Astrocyte (in vitro differentiated cells and primary cell): Measurements from ENCODE around the gene PTPRM. TPM values are rescaled to one million over a fixed set of nuclear protein-coding genes. Genes with fewer than 3 reads are reported as not detected.

Source experiments
- DNase-seq: peaks from one replicate; pipeline ENCODE4 v3.0.0-alpha.2; 2010; ENCODE audit warnings: low read depth
- FAIRE-seq: peaks from 2 replicates; lab custom pipeline; 2011; peaks lifted over from hg19 to GRCh38; lab: Jason Lieb, UNC
- H2AFZ ChIP-seq: 2 replicates; pipeline ENCODE4 v1.6.0; 2012; ENCODE audit warnings: low read depth, low read length, inconsistent platforms
- H3K27ac ChIP-seq: 2 replicates; pipeline ENCODE4 v1.5.1; 2011; ENCODE audit warnings: low read depth, low read length, inconsistent platforms
- H3K27me3 ChIP-seq: 2 replicates; pipeline ENCODE4 v1.6.0; 2011; ENCODE audit warnings: low read length, inconsistent platforms; ENCODE audit not compliant: insufficient read depth
- H3K36me3 ChIP-seq: 2 replicates; pipeline ENCODE4 v1.5.1; 2011; ENCODE audit warnings: low read length, inconsistent platforms; ENCODE audit not compliant: insufficient read depth
- H3K4me1 ChIP-seq: 2 replicates; pipeline ENCODE4 v1.5.1; 2011; ENCODE audit warnings: low read length, inconsistent platforms; ENCODE audit not compliant: insufficient read depth
- H3K4me2 ChIP-seq: 2 replicates; pipeline ENCODE4 v1.6.0; 2012; ENCODE audit warnings: low read length, inconsistent platforms
- H3K4me3 ChIP-seq: 2 replicates; pipeline ENCODE4 v1.5.1; 2011; ENCODE audit warnings: low read depth, mild to moderate bottlenecking, low read length, inconsistent platforms; ENCODE audit not compliant: insufficient read depth
- H3K79me2 ChIP-seq: 2 replicates; pipeline ENCODE4 v1.6.0; 2012; ENCODE audit warnings: mild to moderate bottlenecking, low read length, inconsistent platforms; ENCODE audit not compliant: insufficient read depth
- H3K9ac ChIP-seq: 2 replicates; pipeline ENCODE4 v1.6.0; 2012; ENCODE audit warnings: mild to moderate bottlenecking, low read length, inconsistent platforms
- H3K9me3 ChIP-seq: 2 replicates; pipeline ENCODE4 v1.5.1; 2012; ENCODE audit warnings: low read depth, mild to moderate bottlenecking, low read length, inconsistent platforms; ENCODE audit not compliant: insufficient read depth
- H4K20me1 ChIP-seq: 2 replicates; pipeline ENCODE4 v1.6.0; 2012; ENCODE audit warnings: low read length, inconsistent platforms; ENCODE audit not compliant: insufficient read depth
- H3K27ac Mint-ChIP-seq: one replicate; pipeline ENCODE4 v1.8.0; 2021; ENCODE audit warnings: mild to moderate bottlenecking, mixed read lengths; ENCODE audit not compliant: unreplicated experiment
- H3K27me3 Mint-ChIP-seq: one replicate; pipeline ENCODE4 v1.8.0; 2021; ENCODE audit warnings: low read depth, mixed read lengths; ENCODE audit not compliant: unreplicated experiment
- H3K36me3 Mint-ChIP-seq: one replicate; pipeline ENCODE4 v1.8.0; 2021; ENCODE audit warnings: low read depth, mixed read lengths; ENCODE audit not compliant: unreplicated experiment
- H3K4me1 Mint-ChIP-seq: one replicate; pipeline ENCODE4 v1.8.0; 2021; ENCODE audit warnings: low read depth, mixed read lengths; ENCODE audit not compliant: unreplicated experiment
- H3K4me3 Mint-ChIP-seq: one replicate; pipeline ENCODE4 v1.8.0; 2021; ENCODE audit warnings: mild to moderate bottlenecking, moderate library complexity, mixed read lengths; ENCODE audit not compliant: unreplicated experiment
- H3K9me3 Mint-ChIP-seq: one replicate; pipeline ENCODE4 v1.8.0; 2021; ENCODE audit warnings: mild to moderate bottlenecking, mixed read lengths; ENCODE audit not compliant: unreplicated experiment
- EZH2 ChIP-seq: IDR thresholded peaks from 2 replicates; pipeline ENCODE4 v1.6.1; 2012; ENCODE audit warnings: mild to moderate bottlenecking, low read length, inconsistent platforms; ENCODE audit not compliant: insufficient read depth
- total RNA-seq: library from RNA; stranded (reverse); gene quantifications from 2 replicates; pipeline ENCODE4 v1.2.1, GENCODE V29; 2021
- TF ChIP-seq, protein P1 (sequence below): IDR thresholded peaks from 2 replicates; pipeline ENCODE4 v1.5.1; 2011; ENCODE audit warnings: low read depth, mild to moderate bottlenecking, inconsistent platforms, low read length, moderate library complexity; ENCODE audit not compliant: insufficient read depth

The PTPRM gene
- total RNA-seq, 1 donor from 2014 or later, result 59.6 TPM

DNA sequence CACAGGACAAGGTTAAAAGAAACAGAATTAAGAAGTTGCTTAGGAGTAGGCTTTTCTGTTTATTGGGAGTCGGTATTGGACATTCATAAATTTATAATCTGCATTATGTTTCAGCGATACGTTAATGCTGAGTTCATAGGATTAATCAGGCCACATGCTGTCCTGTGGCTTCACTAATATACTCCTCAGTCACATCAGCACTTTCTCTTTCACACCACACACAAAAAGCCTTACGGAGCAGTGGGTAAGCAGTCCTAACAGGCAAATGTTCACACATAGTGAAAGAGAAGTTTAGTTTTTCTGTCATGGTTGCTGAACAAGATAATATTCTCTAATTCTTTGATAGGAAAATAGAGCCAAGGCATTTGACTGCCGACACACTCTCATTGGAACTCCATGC is 630.4 kb downstream of the PTPRM start:
- H3K4me3 ChIP-seq, result no peak overlapping the region
- H3K27ac ChIP-seq, result no peak overlapping the region
- Mint-ChIP-seq H3K4me1 (no peaks in the 10 kb centered on the region), H3K9me3 (no peaks in the 10 kb centered on the region), H3K27ac (no peak overlapping the region), H3K36me3 (peaks cover 2% of the 10 kb centered on the region), H3K27me3 (no peaks in the 10 kb centered on the region), H3K4me3 (no peak overlapping the region)
- H4K20me1 ChIP-seq, result no peaks in the 10 kb centered on the region
- FAIRE-seq (no peak), DNase-seq (no peak)
- H3K79me2 ChIP-seq, result no peaks in the 10 kb centered on the region
- no peaks in the 10 kb centered on the region for H3K27me3 ChIP-seq
- H3K4me2 ChIP-seq, result no peak overlapping the region
- H3K9ac ChIP-seq, result no peak overlapping the region
- no peaks in the 10 kb centered on the region for H3K9me3 ChIP-seq
- TF ChIP-seq, protein P1, sequence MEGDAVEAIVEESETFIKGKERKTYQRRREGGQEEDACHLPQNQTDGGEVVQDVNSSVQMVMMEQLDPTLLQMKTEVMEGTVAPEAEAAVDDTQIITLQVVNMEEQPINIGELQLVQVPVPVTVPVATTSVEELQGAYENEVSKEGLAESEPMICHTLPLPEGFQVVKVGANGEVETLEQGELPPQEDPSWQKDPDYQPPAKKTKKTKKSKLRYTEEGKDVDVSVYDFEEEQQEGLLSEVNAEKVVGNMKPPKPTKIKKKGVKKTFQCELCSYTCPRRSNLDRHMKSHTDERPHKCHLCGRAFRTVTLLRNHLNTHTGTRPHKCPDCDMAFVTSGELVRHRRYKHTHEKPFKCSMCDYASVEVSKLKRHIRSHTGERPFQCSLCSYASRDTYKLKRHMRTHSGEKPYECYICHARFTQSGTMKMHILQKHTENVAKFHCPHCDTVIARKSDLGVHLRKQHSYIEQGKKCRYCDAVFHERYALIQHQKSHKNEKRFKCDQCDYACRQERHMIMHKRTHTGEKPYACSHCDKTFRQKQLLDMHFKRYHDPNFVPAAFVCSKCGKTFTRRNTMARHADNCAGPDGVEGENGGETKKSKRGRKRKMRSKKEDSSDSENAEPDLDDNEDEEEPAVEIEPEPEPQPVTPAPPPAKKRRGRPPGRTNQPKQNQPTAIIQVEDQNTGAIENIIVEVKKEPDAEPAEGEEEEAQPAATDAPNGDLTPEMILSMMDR, result no peak
- TF ChIP-seq EZH2, result no peak
- H3K4me1 ChIP-seq, result no peaks in the 10 kb centered on the region
- H2AFZ ChIP-seq, result no peak overlapping the region
- no peaks in the 10 kb centered on the region for H3K36me3 ChIP-seq

DNA sequence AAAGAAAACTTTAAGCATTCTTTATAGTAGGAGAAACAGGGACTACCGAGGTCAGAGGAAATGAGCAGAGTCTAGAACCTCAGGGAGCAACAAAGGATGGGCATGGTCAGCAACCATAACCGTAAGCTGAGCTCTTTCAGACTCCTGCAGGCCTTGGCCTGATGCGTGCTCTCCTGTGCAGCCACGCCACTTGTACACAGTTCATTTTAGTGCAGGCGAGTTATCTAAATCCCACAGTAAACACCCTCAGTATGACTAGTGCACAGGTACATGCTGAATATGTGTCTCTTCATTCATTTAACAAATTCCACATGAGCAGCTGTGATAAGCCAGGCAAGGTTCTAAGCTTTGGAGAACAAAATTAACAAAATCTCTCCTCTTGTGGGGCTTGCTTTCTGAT is 640.9 kb downstream of the PTPRM start:
- H3K27me3 ChIP-seq, result no peaks in the 10 kb centered on the region
- H3K36me3 Mint-ChIP-seq, result peaks cover 13% of the 10 kb centered on the region
- FAIRE-seq, result no peak

DNA sequence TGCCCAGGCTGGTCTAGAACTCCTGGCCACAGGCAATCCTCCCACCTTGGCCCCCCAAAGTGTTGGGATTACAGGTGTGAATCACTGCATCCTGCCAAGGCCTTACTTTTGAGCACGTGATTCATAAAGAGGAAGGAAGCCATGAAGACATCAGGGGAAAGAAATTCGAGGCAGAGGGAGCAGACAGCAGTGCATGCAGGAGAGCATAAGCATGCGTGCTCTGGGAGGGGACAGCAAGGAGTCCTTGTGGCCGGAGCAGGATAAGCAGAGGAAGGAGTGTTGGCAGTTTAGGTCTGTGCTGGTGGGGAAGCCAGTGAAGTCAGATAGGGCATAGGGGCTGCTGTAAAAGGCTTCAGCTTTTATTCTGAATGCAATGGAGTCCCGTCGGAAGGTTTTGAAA is 641.6 kb downstream of the PTPRM start:
- H3K9ac ChIP-seq, result no peak overlapping the region
- no peak overlapping the region for H3K4me2 ChIP-seq
- no peaks in the 10 kb centered on the region for H4K20me1 ChIP-seq
- DNase-seq (no peak), FAIRE-seq (no peak)
- no peaks in the 10 kb centered on the region for H3K36me3 ChIP-seq
- H3K4me3 ChIP-seq, result no peak overlapping the region
- peaks cover 15% of the 10 kb centered on the region for H3K36me3 Mint-ChIP-seq
- no peaks in the 10 kb centered on the region for H3K79me2 ChIP-seq
- no peak for TF ChIP-seq EZH2
- TF ChIP-seq, protein P1, result no peak
- H3K9me3 Mint-ChIP-seq, result peaks cover 6% of the 10 kb centered on the region
- no peak overlapping the region for H3K4me3 Mint-ChIP-seq
- H3K27ac Mint-ChIP-seq, result no peak overlapping the region
- H3K4me1 Mint-ChIP-seq, result no peaks in the 10 kb centered on the region
- no peak overlapping the region for H2AFZ ChIP-seq
- no peaks in the 10 kb centered on the region for H3K27me3 Mint-ChIP-seq
- H3K27ac ChIP-seq, result no peak overlapping the region
- no peaks in the 10 kb centered on the region for H3K9me3 ChIP-seq
- H3K4me1 ChIP-seq, result peaks cover 12% of the 10 kb centered on the region
- H3K27me3 ChIP-seq, result no peaks in the 10 kb centered on the region

More for the DNA sequence above, 640.9 kb downstream of the PTPRM start:
- H3K27ac ChIP-seq, result no peak overlapping the region
- no peak overlapping the region for H3K4me3 Mint-ChIP-seq
- H4K20me1 ChIP-seq, result no peaks in the 10 kb centered on the region
- H3K4me1 Mint-ChIP-seq, result no peaks in the 10 kb centered on the region
- H3K4me2 ChIP-seq, result no peak overlapping the region
- H2AFZ ChIP-seq, result no peak overlapping the region
- H3K4me1 ChIP-seq, result peaks cover 7% of the 10 kb centered on the region
- TF ChIP-seq, protein P1, result no peak
- TF ChIP-seq EZH2, result no peak
- H3K9ac ChIP-seq, result no peak overlapping the region
- no peaks in the 10 kb centered on the region for H3K27me3 Mint-ChIP-seq
- H3K36me3 ChIP-seq, result no peaks in the 10 kb centered on the region
- no peaks in the 10 kb centered on the region for H3K9me3 ChIP-seq
- no peaks in the 10 kb centered on the region for H3K79me2 ChIP-seq
- H3K27ac Mint-ChIP-seq, result no peak overlapping the region
- peaks cover 4% of the 10 kb centered on the region for H3K9me3 Mint-ChIP-seq
- no peak overlapping the region for H3K4me3 ChIP-seq
- no peak for DNase-seq
